AG09319 (cell line): Measurements from ENCODE around the gene SUPT4H1.

ENCODE experiments used
- DNase-seq: peaks from one replicate; pipeline ENCODE4 v3.0.0-alpha.2; 2010; ENCODE audit warnings: low read depth; ENCODE audit errors: extremely low read depth
- CTCF ChIP-seq: IDR thresholded peaks from 2 replicates; pipeline ENCODE4 v1.5.1; 2011; ENCODE audit warnings: low read depth, mild to moderate bottlenecking, inconsistent platforms, low read length, moderate library complexity

Gene SUPT4H1

GRCh38 chr17:58302171-58302918 lies 49.7 kb downstream of the SUPT4H1 start:
- no peak for TF ChIP-seq CTCF
- no peak for DNase-seq

- DNase-seq: no peak
- no peak for TF ChIP-seq CTCF
Observed at GRCh38 chr17:58301504-58302150, 50.4 kb downstream of the SUPT4H1 start.

- no peak for TF ChIP-seq CTCF
- DNase-seq: no peak
Observed at GRCh38 chr17:58300336-58300735, 51.7 kb downstream of the SUPT4H1 start.
